Right hindlimb (tissue), 1 donor: ENCODE results near the gene PABPC1L2A.
"Not testable (repeated sequence)": the region's sequence is repeated elsewhere in the genome, so short reads cannot be mapped to it uniquely, and the experiment has no call there.

ENCODE experiments used
- DNase-seq: peaks from one replicate; pipeline ENCODE4 v3.0.0-alpha.2; 2018

Gene PABPC1L2A

GRCh38 chrX:73079024-73079562 is at the start of gene PABPC1L2A:
Gene PABPC1L2A, minus strand, starts transcription at chrX:73079512. Its CDS starts 126 bp downstream, at chrX:73079386.
- not testable (repeated sequence) for DNase-seq

GRCh38 chrX:73127700-73128241 is 48.5 kb upstream of the PABPC1L2A start:
- peak; percentile 23 for DNase-seq

GRCh38 chrX:73126240-73126639 is 46.9 kb upstream of the PABPC1L2A start:
- DNase-seq = no peak

- DNase-seq = not testable (repeated sequence)
These were observed 20.2 kb upstream of the PABPC1L2A start for GRCh38 chrX:73099505-73099904.

- not testable (repeated sequence) for DNase-seq
These were observed 7.5 kb upstream of the PABPC1L2A start for GRCh38 chrX:73086766-73087165.

GRCh38 chrX:73079884-73080283 is 572 bp upstream of the PABPC1L2A start:
- DNase-seq = not testable (repeated sequence)

- not testable (repeated sequence) for DNase-seq
These were observed 715 bp downstream of the PABPC1L2A start for GRCh38 chrX:73078597-73078996.

GRCh38 chrX:73076838-73077237 is 2.5 kb downstream of the PABPC1L2A start:
- no peak for DNase-seq

- no peak for DNase-seq
These were observed 9.8 kb downstream of the PABPC1L2A start for GRCh38 chrX:73069365-73070035.

- DNase-seq = no peak
These were observed 10.6 kb downstream of the PABPC1L2A start for GRCh38 chrX:73068467-73069364.

GRCh38 chrX:73067761-73068466 is 11.4 kb downstream of the PABPC1L2A start:
- DNase-seq = not testable (repeated sequence)

GRCh38 chrX:73028876-73029275 is 50.4 kb downstream of the PABPC1L2A start:
- DNase-seq = no peak
